ENCODE results near the gene SCMH1. TPM values are rescaled to one million over a fixed set of nuclear protein-coding genes. Genes with fewer than 3 reads are reported as not detected.
"Not testable (repeated sequence)": the region's sequence is repeated elsewhere in the genome, so short reads cannot be mapped to it uniquely, and the experiment has no call there.

The SCMH1 gene
- polyA plus RNA-seq, 12 donors: 30.5 to 55.9 (median 33.9) TPM; not detected in 1

- DNase-seq: no peak
Measured at GRCh38 chr1:41155105-41155504, 87.0 kb downstream of the SCMH1 start.

- no peak for DNase-seq
Measured at GRCh38 chr1:41153750-41154274, 88.3 kb downstream of the SCMH1 start.

- DNase-seq: peak; percentile 17
Measured at GRCh38 chr1:41152622-41153044, 89.5 kb downstream of the SCMH1 start.

- no peak for DNase-seq
Measured at GRCh38 chr1:41151846-41152245, 90.3 kb downstream of the SCMH1 start.

GRCh38 chr1:41149570-41149969 is 92.5 kb downstream of the SCMH1 start:
- DNase-seq: no peak

GRCh38 chr1:41144285-41144684 is 97.8 kb downstream of the SCMH1 start:
- DNase-seq: no peak

- no peak for DNase-seq
Measured at GRCh38 chr1:41138549-41138948, 103.6 kb downstream of the SCMH1 start.

- no peak for DNase-seq
Measured at GRCh38 chr1:41135196-41135947, 106.7 kb downstream of the SCMH1 start.

- DNase-seq: not testable (repeated sequence)
Measured at GRCh38 chr1:41134325-41134724, 107.8 kb downstream of the SCMH1 start.

GRCh38 chr1:41122851-41123518 is 119.1 kb downstream of the SCMH1 start:
- DNase-seq: no peak

GRCh38 chr1:41122148-41122547 is 120.0 kb downstream of the SCMH1 start:
- DNase-seq: no peak

GRCh38 chr1:41118645-41119044 is 123.5 kb downstream of the SCMH1 start:
- no peak for DNase-seq

GRCh38 chr1:41117241-41117640 is 124.9 kb downstream of the SCMH1 start:
- DNase-seq: not testable (repeated sequence)

GRCh38 chr1:41110736-41111135 is 131.4 kb downstream of the SCMH1 start:
- no peak for DNase-seq

GRCh38 chr1:41110286-41110685 is 131.8 kb downstream of the SCMH1 start:
- no peak for DNase-seq

- peak; percentile 96 for DNase-seq
Measured at GRCh38 chr1:41109310-41110197, 132.6 kb downstream of the SCMH1 start.

GRCh38 chr1:41108696-41109275 is 133.3 kb downstream of the SCMH1 start:
- no peak for DNase-seq

GRCh38 chr1:41103766-41104165 is 138.3 kb downstream of the SCMH1 start:
- no peak for DNase-seq

- no peak for DNase-seq
Measured at GRCh38 chr1:41102653-41103052, 139.5 kb downstream of the SCMH1 start.

GRCh38 chr1:41101950-41102607 is 140.0 kb downstream of the SCMH1 start:
- peak; percentile 96 for DNase-seq

GRCh38 chr1:41101076-41101475 is 141.0 kb downstream of the SCMH1 start:
- no peak for DNase-seq
